GM12878 (cell line): ENCODE measurements around the gene FOXJ3.

ENCODE experiments used
- CHD1 ChIP-seq: IDR thresholded peaks from 2 replicates; pipeline ENCODE4 v1.6.1; 2012; ENCODE audit warnings: low read depth, low read length, improper control_type of control experiment
- ETV6 ChIP-seq, 2 experiments: fragments of 450-650 bp in 1 of 2; IDR thresholded peaks in 1 of 2; conservative IDR thresholded peaks in 1 of 2; 2 replicates each; pipeline ENCODE4 v1.6.1; 2014; ENCODE audit warnings: antibody characterized with exemption in 1 of 2, borderline replicate concordance in 1 of 2, low read depth in 1 of 2, mild to moderate bottlenecking in 1 of 2, moderate library complexity in 1 of 2
- KDM1A ChIP-seq: fragments of 200-600 bp; sonication (generic); IDR thresholded peaks from 2 replicates; pipeline ENCODE4 v1.6.1; 2016; ENCODE audit warnings: borderline replicate concordance
- NRF1 ChIP-seq: conservative IDR thresholded peaks from 2 replicates; pipeline ENCODE4 v1.6.1; 2011; ENCODE audit warnings: mild to moderate bottlenecking, low read depth, low read length, improper control_type of control experiment
- POLR2A ChIP-seq: IDR thresholded peaks from 2 replicates; pipeline ENCODE4 v1.6.1; 2011; ENCODE audit warnings: low read depth, mild to moderate bottlenecking, low read length
- SIN3A ChIP-seq: IDR thresholded peaks from 2 replicates; pipeline ENCODE4 v1.6.1; 2012; ENCODE audit warnings: low read depth, low read length, improper control_type of control experiment
- SIX5 ChIP-seq: IDR thresholded peaks from 2 replicates; pipeline ENCODE4 v1.6.1; 2011; ENCODE audit warnings: mild to moderate bottlenecking, low read depth, low read length, moderate library complexity; ENCODE audit not compliant: severe bottlenecking
- TAF1 ChIP-seq: IDR thresholded peaks from 2 replicates; pipeline ENCODE4 v1.6.1; 2011; ENCODE audit warnings: mild to moderate bottlenecking, low read depth, low read length, borderline replicate concordance
- TCF12 ChIP-seq: IDR thresholded peaks from 2 replicates; pipeline ENCODE4 v1.6.1; 2011; ENCODE audit warnings: low read depth, mild to moderate bottlenecking, low read length
- TF ChIP-seq, protein P1 (sequence below), 3 experiments: IDR thresholded peaks in 2 of 3; conservative IDR thresholded peaks in 1 of 3; 2 replicates each; pipeline ENCODE4 v1.5.1; 2011; ENCODE audit warnings: low read depth in 3 of 3, low read length in 3 of 3, mild to moderate bottlenecking in 3 of 3, control low read depth in 2 of 3, moderate library complexity in 2 of 3, inconsistent platforms in 1 of 3, mixed read lengths in 1 of 3; ENCODE audit not compliant: control insufficient read depth in 2 of 3, insufficient read depth in 1 of 3; ENCODE audit errors: extremely low read depth in 1 of 3
- TF ChIP-seq, protein P2 (sequence below): IDR thresholded peaks from 2 replicates; pipeline ENCODE4 v1.6.1; 2012; ENCODE audit warnings: low read depth, low read length, improper control_type of control experiment
- TF ChIP-seq, protein P3 (sequence below): fragments of 450-650 bp; IDR thresholded peaks from 2 replicates; pipeline ENCODE4 v1.6.1; 2017; ENCODE audit warnings: mild to moderate bottlenecking, moderate library complexity

DNA sequence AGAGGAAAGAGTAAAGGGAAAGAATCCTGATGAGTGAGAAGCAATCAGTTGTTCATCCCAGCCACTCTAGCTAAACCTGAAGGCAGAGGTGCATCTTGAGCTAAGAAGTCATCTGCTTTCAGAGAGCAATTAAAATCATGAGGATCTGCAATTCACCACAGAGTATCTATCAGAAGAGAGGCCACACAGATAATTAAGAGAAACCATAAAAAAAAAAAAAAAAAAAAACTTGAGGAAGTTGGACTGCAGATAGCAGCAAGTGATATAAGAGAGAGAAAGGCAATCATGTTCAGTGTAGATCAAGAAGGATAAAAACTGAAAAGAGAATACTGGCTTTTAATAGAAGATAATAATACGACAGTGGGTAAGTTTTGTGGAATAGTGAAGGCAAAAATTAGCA is 17.7 kb downstream of the FOXJ3 start:
- TF ChIP-seq, protein P1, sequence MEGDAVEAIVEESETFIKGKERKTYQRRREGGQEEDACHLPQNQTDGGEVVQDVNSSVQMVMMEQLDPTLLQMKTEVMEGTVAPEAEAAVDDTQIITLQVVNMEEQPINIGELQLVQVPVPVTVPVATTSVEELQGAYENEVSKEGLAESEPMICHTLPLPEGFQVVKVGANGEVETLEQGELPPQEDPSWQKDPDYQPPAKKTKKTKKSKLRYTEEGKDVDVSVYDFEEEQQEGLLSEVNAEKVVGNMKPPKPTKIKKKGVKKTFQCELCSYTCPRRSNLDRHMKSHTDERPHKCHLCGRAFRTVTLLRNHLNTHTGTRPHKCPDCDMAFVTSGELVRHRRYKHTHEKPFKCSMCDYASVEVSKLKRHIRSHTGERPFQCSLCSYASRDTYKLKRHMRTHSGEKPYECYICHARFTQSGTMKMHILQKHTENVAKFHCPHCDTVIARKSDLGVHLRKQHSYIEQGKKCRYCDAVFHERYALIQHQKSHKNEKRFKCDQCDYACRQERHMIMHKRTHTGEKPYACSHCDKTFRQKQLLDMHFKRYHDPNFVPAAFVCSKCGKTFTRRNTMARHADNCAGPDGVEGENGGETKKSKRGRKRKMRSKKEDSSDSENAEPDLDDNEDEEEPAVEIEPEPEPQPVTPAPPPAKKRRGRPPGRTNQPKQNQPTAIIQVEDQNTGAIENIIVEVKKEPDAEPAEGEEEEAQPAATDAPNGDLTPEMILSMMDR (IDR thresholded peaks at IDR 0.05 in 2 of 3, conservative IDR thresholded peaks at IDR 0.05 in 1 of 3; ENCODE audit: control insufficient read depth in 2 of 3, extremely low read depth in 1 of 3, insufficient read depth in 1 of 3, low read depth in 3 of 3, low read length in 3 of 3), result no peak
- TF ChIP-seq POLR2A, result no peak
- TF ChIP-seq, protein P2, sequence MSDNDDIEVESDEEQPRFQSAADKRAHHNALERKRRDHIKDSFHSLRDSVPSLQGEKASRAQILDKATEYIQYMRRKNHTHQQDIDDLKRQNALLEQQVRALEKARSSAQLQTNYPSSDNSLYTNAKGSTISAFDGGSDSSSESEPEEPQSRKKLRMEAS, result no peak
- TF ChIP-seq SIN3A, result no peak
- TF ChIP-seq TAF1, result no peak
- TF ChIP-seq KDM1A, result no peak
- TF ChIP-seq, protein P3, sequence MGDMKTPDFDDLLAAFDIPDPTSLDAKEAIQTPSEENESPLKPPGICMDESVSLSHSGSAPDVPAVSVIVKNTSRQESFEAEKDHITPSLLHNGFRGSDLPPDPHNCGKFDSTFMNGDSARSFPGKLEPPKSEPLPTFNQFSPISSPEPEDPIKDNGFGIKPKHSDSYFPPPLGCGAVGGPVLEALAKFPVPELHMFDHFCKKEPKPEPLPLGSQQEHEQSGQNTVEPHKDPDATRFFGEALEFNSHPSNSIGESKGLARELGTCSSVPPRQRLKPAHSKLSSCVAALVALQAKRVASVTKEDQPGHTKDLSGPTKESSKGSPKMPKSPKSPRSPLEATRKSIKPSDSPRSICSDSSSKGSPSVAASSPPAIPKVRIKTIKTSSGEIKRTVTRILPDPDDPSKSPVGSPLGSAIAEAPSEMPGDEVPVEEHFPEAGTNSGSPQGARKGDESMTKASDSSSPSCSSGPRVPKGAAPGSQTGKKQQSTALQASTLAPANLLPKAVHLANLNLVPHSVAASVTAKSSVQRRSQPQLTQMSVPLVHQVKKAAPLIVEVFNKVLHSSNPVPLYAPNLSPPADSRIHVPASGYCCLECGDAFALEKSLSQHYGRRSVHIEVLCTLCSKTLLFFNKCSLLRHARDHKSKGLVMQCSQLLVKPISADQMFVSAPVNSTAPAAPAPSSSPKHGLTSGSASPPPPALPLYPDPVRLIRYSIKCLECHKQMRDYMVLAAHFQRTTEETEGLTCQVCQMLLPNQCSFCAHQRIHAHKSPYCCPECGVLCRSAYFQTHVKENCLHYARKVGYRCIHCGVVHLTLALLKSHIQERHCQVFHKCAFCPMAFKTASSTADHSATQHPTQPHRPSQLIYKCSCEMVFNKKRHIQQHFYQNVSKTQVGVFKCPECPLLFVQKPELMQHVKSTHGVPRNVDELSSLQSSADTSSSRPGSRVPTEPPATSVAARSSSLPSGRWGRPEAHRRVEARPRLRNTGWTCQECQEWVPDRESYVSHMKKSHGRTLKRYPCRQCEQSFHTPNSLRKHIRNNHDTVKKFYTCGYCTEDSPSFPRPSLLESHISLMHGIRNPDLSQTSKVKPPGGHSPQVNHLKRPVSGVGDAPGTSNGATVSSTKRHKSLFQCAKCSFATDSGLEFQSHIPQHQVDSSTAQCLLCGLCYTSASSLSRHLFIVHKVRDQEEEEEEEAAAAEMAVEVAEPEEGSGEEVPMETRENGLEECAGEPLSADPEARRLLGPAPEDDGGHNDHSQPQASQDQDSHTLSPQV, result no peak
- TF ChIP-seq TCF12, result no peak
- TF ChIP-seq NRF1, result no peak
- TF ChIP-seq SIX5, result no peak
- no peak for TF ChIP-seq CHD1
- TF ChIP-seq ETV6 (conservative IDR thresholded peaks at IDR 0.05 in 1 of 2, IDR thresholded peaks at IDR 0.05 in 1 of 2; ENCODE audit: borderline replicate concordance in 1 of 2, low read depth in 1 of 2), result no peak
